C4-2B (cell line): ENCODE measurements around the gene ZNF76.

Experiments
- H3K27ac ChIP-seq: fragments of 450-650 bp; 2 replicates; pipeline ENCODE4 v1.5.1; 2017
- ZFX ChIP-seq: fragments of 450-650 bp; IDR thresholded peaks from 2 replicates; pipeline ENCODE4 v1.6.1; 2017
- TF ChIP-seq, protein P1 (sequence below): fragments of 450-650 bp; conservative IDR thresholded peaks from 2 replicates; pipeline ENCODE4 v1.5.1; 2017; ENCODE audit warnings: mild to moderate bottlenecking

ZNF76 gene

DNA sequence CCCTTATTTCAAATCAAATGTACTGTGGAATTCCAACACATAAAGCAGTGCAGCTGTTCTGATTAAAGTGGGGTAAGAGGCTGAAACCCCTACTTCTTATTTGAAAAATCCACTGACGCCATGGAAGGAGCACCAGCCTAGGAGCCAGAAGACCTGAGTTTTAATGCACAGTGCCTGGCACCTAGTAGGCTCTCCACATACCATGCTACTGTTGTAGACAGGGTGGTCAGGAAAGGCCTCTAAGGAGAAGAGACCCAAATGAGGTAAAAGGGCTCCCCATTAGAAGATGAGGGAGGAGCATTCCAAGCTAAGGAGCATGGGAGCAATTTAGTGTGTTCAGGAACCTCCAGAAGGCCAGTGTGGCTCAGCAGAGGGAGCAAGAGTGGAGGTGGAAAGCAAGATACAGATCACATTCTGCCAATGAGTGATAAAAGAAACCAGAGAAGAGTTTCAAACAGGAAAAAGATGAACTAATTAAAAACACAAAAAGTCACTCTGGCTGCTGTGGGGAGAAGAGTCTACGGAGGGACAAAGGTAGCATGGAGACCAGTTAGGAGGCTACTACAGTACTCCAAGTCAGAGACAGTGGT is 11.8 kb upstream of the ZNF76 start:
- TF ChIP-seq, protein P1, sequence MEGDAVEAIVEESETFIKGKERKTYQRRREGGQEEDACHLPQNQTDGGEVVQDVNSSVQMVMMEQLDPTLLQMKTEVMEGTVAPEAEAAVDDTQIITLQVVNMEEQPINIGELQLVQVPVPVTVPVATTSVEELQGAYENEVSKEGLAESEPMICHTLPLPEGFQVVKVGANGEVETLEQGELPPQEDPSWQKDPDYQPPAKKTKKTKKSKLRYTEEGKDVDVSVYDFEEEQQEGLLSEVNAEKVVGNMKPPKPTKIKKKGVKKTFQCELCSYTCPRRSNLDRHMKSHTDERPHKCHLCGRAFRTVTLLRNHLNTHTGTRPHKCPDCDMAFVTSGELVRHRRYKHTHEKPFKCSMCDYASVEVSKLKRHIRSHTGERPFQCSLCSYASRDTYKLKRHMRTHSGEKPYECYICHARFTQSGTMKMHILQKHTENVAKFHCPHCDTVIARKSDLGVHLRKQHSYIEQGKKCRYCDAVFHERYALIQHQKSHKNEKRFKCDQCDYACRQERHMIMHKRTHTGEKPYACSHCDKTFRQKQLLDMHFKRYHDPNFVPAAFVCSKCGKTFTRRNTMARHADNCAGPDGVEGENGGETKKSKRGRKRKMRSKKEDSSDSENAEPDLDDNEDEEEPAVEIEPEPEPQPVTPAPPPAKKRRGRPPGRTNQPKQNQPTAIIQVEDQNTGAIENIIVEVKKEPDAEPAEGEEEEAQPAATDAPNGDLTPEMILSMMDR: no peak
- TF ChIP-seq ZFX: no peak
- H3K27ac ChIP-seq: no peak overlapping the region

DNA sequence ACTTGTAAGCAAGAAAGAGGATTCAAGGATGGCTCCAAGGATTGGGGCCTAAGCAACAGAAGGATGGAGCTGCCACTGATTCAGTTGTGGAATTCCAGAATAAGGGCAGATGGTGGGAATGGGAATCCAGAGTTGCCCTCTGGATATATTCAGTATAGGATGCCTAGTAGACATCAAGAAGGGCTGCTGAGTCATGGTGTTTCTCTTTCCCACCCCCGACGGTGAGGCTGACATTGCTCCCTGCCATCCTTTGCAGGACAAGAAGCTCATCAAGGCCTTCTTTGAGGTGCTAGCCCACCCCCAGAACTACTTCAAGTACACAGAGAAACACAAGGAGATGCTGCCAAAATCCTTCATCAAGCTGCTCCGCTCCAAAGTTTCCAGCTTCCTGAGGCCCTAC is 11.2 kb upstream of the ZNF76 start:
- H3K27ac ChIP-seq: no peak overlapping the region
- no peak for TF ChIP-seq ZFX
- TF ChIP-seq, protein P1: no peak

DNA sequence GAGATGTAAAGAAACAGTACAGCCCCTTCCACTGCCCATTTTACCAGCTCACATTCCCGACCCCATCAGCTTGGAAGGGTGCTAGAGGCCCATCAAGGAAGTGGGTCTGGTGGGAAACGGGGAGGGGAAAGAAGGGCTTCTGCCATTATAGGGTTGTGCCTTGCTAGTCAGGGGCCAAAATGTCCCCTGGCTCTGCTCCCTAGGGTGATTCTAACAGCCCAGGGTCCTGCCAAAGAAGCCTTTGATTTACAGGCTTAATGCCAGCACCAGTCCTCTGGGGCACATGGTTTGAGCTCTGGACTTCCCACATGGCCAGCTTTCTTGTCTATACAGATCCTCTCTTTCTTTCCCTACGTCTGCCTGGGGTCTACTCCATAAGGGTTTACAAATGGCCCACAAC is 10.6 kb upstream of the ZNF76 start:
- no peak overlapping the region for H3K27ac ChIP-seq
- TF ChIP-seq, protein P1: no peak
- TF ChIP-seq ZFX: no peak

DNA sequence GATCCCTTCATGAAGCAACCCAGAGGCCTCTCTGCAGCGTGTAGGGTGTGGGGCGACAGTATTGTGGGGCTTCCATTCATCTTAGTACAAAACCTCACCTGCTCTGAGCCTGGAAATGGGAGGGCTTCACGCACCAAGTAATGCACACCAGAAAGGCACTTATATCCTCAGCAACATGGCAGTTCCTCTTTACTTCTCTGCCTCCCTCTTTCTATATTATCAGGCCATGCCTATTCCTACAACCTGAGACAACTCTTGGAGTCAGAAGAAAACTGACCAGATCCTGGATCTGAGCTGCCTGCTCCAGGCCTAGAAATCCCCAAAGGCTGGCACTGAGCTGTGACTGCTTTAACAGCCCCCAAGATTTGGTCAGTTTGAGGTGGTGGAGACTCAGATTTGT is 7.6 kb upstream of the ZNF76 start:
- TF ChIP-seq ZFX: no peak
- TF ChIP-seq, protein P1: no peak
- H3K27ac ChIP-seq: no peak overlapping the region

DNA sequence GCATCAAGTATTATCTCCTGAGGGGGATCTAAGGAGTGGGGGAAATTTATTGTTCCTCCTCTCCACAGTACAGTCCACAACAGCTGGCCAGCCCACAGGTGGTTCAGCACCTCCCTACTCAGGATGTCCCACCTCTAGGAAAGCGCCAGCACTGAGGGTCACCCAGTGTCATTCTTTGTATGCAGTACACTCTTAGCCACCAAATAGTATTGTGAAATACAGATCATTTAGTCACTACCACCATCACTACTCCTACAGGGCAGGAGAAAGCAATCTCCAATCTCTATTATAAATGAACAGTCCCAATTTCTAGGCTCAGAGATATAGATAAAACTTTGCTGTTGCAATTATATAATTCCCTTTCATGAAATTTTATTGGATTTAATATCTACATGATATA is 6.3 kb upstream of the ZNF76 start:
- no peak overlapping the region for H3K27ac ChIP-seq
- TF ChIP-seq, protein P1: no peak
- TF ChIP-seq ZFX: no peak

DNA sequence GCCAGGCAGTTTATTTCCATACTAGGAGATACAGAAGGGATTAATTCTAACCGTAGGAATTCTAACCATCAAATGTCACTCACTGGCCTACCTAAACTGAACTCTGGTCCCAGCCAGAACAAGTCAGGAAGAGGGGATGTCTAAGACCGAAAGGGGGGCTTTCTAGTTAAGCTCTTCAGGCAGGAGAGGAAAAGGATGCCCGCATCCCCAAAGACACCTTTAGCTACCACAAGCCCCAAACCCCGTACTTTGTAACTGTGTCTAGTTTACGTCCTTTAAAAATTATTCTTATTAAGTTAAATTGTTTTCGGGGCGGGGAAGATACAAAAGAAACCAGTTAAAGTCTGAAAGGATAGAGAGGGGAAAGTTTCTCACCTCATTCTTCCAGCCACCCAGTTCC is 1.2 kb upstream of the ZNF76 start:
- TF ChIP-seq ZFX: no peak
- TF ChIP-seq, protein P1: no peak
- no peak overlapping the region; the same call in 1 of the 2 replicates for H3K27ac ChIP-seq

DNA sequence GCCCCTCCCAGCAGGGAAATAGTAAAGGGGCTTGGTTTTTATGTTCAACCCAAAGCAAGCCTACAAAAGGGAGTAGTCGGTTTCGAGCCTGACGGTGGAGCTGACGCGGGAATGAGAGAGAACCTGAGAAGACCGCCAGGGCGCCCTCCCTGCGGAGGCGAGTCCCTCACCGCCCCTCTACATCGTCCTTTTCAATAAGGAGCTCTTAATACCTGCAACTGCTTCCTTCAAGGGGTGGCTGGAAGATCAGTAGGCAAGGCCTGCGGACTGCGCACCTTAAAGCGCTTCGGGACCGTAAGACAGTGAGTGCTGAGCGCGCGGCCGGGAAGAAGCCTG is 709 bp upstream of the ZNF76 start:
- peak overlapping the region; percentile 81 for H3K27ac ChIP-seq

More for the DNA sequence above, 709 bp upstream of the ZNF76 start:
- TF ChIP-seq, protein P1: no peak
- no peak; the same call in 1 of the 2 replicates for TF ChIP-seq ZFX
